ENCODE measurements around the gene RASA4.
A peak's percentile ranks its signal among the peaks of the same experiment; 100 is the strongest.
"Not testable (repeated sequence)": the region's sequence is repeated elsewhere in the genome, so short reads cannot be mapped to it uniquely, and the experiment has no call there.

RASA4 gene

GRCh38 chr7:102616507-102617125 lies at the start of gene RASA4:
TSS of gene RASA4 (minus strand) at chr7:102616756. CDS start at chr7:102616689, 67 bp downstream.
- not testable (repeated sequence) for H3F3A ChIP-seq (ENCODE audit: insufficient read depth)
- Histone ChIP-seq H3K4me3 (ENCODE audit: insufficient read depth, low read length, poor library complexity, severe bottlenecking) (peak within 1 kb of the TSS; percentile 46), H3K4me2 (ENCODE audit: low read depth, low read length, poor library complexity, severe bottlenecking) (peak within 1 kb of the TSS; percentile 46)

GRCh38 chr7:102664765-102665164 lies 48.2 kb upstream of the RASA4 start:
- H3K9me2 ChIP-seq (replicated peaks; ENCODE audit: insufficient read depth, low read length); H3K4me2 ChIP-seq (ENCODE audit: low read depth, low read length, poor library complexity, severe bottlenecking); H3K79me2 ChIP-seq (ENCODE audit: insufficient read depth, low read length); H4K20me1 ChIP-seq (ENCODE audit: low read depth, low read length); H3K4me3 ChIP-seq (ENCODE audit: insufficient read depth, low read length, poor library complexity, severe bottlenecking); H3K27me3 ChIP-seq (ENCODE audit: low read length); H3K27ac ChIP-seq (ENCODE audit: low read depth, low read length); H2AFZ ChIP-seq (ENCODE audit: low read depth, low read length, severe bottlenecking); H3F3A ChIP-seq (ENCODE audit: insufficient read depth); H3K9ac ChIP-seq (ENCODE audit: low read length); H3K36me3 ChIP-seq (ENCODE audit: low read length); H3K9me3 ChIP-seq (ENCODE audit: insufficient read depth, low read length): not testable (repeated sequence)

More at GRCh38 chr7:102616507-102617125, at the start of gene RASA4:
- not testable (repeated sequence) for H2AFZ ChIP-seq (ENCODE audit: low read depth, low read length, severe bottlenecking); H4K20me1 ChIP-seq (ENCODE audit: low read depth, low read length); H3K79me2 ChIP-seq (ENCODE audit: insufficient read depth, low read length); H3K9me2 ChIP-seq (replicated peaks; ENCODE audit: insufficient read depth, low read length); H3K9me3 ChIP-seq (ENCODE audit: insufficient read depth, low read length); H3K27ac ChIP-seq (ENCODE audit: low read depth, low read length); H3K27me3 ChIP-seq (ENCODE audit: low read length); H3K9ac ChIP-seq (ENCODE audit: low read length); H3K36me3 ChIP-seq (ENCODE audit: low read length)

DNA sequence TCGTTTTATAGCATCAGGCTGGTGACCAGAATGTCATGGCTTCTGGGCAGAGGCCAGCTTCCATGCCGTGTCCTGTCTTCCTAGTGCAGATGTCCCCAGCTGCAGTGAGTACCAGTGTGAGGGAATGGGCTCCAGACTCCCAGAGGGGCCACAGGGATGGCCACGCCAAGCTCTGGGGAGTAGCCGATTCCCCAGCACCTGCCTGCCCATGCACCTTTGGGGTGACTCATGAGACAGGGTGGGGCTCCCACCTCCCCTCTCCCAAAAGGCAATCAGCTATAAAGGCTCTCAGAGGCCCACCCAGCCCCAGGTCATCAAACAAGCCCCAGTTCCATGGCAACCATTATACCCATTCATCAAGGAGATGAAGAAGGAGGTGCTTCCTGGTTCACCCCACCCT lies 33.4 kb upstream of the RASA4 start, which contains the start of gene SPDYE2B:
SPDYE2B (plus strand) TSS at position 396 of the 400 bp plus-strand sequence. CDS start 2,030 bp downstream, outside the sequence.
- H3K9ac ChIP-seq (ENCODE audit: low read length); H3F3A ChIP-seq (ENCODE audit: insufficient read depth); H4K20me1 ChIP-seq (ENCODE audit: low read depth, low read length); H3K36me3 ChIP-seq (ENCODE audit: low read length); H3K9me2 ChIP-seq (replicated peaks; ENCODE audit: insufficient read depth, low read length); H3K27me3 ChIP-seq (ENCODE audit: low read length); H3K79me2 ChIP-seq (ENCODE audit: insufficient read depth, low read length); H3K27ac ChIP-seq (ENCODE audit: low read depth, low read length); H2AFZ ChIP-seq (ENCODE audit: low read depth, low read length, severe bottlenecking); H3K9me3 ChIP-seq (ENCODE audit: insufficient read depth, low read length); H3K4me3 ChIP-seq (ENCODE audit: insufficient read depth, low read length, poor library complexity, severe bottlenecking); H3K4me2 ChIP-seq (ENCODE audit: low read depth, low read length, poor library complexity, severe bottlenecking): not testable (repeated sequence)

DNA sequence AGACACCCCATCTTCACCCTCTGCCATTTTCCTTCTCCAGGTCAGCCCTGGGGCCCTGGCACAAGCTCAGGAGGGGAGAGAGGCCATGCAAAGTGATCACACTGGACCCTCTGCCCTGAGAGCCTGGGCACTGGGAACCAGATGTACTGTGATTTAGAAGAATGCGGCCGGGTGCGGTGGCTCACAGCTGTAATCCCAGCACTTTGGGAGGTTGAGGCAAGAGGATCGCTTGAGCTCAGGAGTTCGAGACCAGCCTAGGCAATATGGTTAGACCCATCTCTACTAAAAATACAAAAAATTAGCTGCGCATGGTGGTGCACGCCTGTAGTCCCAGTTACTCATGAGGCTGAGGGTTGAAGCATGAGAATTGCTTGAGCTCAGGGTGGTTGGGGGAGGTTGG lies 31.3 kb upstream of the RASA4 start:
- not testable (repeated sequence) for H3K9me3 ChIP-seq (ENCODE audit: insufficient read depth, low read length)

GRCh38 chr7:102643404-102643803 lies 26.8 kb upstream of the RASA4 start:
- H3K79me2 ChIP-seq (ENCODE audit: insufficient read depth, low read length); H2AFZ ChIP-seq (ENCODE audit: low read depth, low read length, severe bottlenecking); H4K20me1 ChIP-seq (ENCODE audit: low read depth, low read length); H3F3A ChIP-seq (ENCODE audit: insufficient read depth); H3K9ac ChIP-seq (ENCODE audit: low read length); H3K36me3 ChIP-seq (ENCODE audit: low read length); H3K27ac ChIP-seq (ENCODE audit: low read depth, low read length); H3K9me3 ChIP-seq (ENCODE audit: insufficient read depth, low read length); H3K9me2 ChIP-seq (replicated peaks; ENCODE audit: insufficient read depth, low read length); H3K4me2 ChIP-seq (ENCODE audit: low read depth, low read length, poor library complexity, severe bottlenecking); H3K4me3 ChIP-seq (ENCODE audit: insufficient read depth, low read length, poor library complexity, severe bottlenecking); H3K27me3 ChIP-seq (ENCODE audit: low read length): not testable (repeated sequence)

More for the DNA sequence above, 31.3 kb upstream of the RASA4 start:
- H3K9ac ChIP-seq (ENCODE audit: low read length); H3K79me2 ChIP-seq (ENCODE audit: insufficient read depth, low read length); H3K36me3 ChIP-seq (ENCODE audit: low read length); H3K4me3 ChIP-seq (ENCODE audit: insufficient read depth, low read length, poor library complexity, severe bottlenecking); H3K4me2 ChIP-seq (ENCODE audit: low read depth, low read length, poor library complexity, severe bottlenecking); H4K20me1 ChIP-seq (ENCODE audit: low read depth, low read length); H3K27me3 ChIP-seq (ENCODE audit: low read length); H2AFZ ChIP-seq (ENCODE audit: low read depth, low read length, severe bottlenecking); H3F3A ChIP-seq (ENCODE audit: insufficient read depth); H3K27ac ChIP-seq (ENCODE audit: low read depth, low read length); H3K9me2 ChIP-seq (replicated peaks; ENCODE audit: insufficient read depth, low read length): not testable (repeated sequence)

DNA sequence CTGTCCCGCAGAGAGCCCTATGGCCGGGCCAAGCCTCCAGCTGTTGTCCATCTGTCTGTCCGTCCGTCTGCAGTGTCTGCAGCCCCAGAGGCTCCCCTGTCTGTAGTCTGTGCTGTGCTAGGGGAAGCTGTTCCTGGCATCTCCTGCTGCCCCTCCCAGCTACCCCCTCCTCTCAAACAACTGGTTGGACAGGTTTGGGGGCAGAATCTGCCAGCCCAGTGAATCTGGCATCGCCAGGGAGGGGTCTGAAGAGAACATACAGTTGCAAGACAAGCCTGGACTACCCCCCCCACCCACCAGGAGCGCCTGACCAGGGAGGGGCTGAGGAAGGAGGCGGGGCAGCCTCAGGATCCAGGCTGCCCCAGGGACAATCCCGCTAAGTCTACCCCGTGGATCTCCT lies 26.1 kb upstream of the RASA4 start, which contains the start of gene UPK3BL1:
UPK3BL1 (minus strand) TSS at position 101 of the 400 bp plus-strand sequence; CDS start at position 51, 50 bp downstream.
- H3K79me2 ChIP-seq (ENCODE audit: insufficient read depth, low read length); H3K9me3 ChIP-seq (ENCODE audit: insufficient read depth, low read length); H3K9ac ChIP-seq (ENCODE audit: low read length); H4K20me1 ChIP-seq (ENCODE audit: low read depth, low read length); H3K36me3 ChIP-seq (ENCODE audit: low read length); H3K4me2 ChIP-seq (ENCODE audit: low read depth, low read length, poor library complexity, severe bottlenecking); H3K9me2 ChIP-seq (replicated peaks; ENCODE audit: insufficient read depth, low read length); H3K4me3 ChIP-seq (ENCODE audit: insufficient read depth, low read length, poor library complexity, severe bottlenecking); H3F3A ChIP-seq (ENCODE audit: insufficient read depth); H2AFZ ChIP-seq (ENCODE audit: low read depth, low read length, severe bottlenecking); H3K27me3 ChIP-seq (ENCODE audit: low read length); H3K27ac ChIP-seq (ENCODE audit: low read depth, low read length): not testable (repeated sequence)

DNA sequence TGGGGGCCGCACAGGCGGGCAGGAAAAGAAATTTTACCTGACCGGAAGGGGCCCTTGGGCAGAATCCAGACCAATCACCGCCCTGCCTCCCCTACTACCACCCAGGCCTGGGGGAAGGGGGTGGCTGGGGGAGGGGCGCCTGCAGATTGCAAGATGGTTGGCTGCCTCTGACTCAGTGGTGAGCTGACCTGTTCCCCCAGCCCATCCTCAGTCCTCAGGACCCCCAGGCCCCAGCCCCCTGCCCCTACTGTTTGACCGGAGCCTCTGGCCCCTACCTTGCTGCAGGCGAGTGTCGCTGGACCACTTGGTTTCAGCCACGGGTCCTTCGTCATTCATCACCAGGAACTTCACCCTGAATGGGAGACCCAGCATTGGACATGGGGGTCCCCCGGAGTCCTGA lies 22.3 kb upstream of the RASA4 start:
- H3K9me2 ChIP-seq (replicated peaks; ENCODE audit: insufficient read depth, low read length); H3K9ac ChIP-seq (ENCODE audit: low read length); H3K36me3 ChIP-seq (ENCODE audit: low read length); H3K9me3 ChIP-seq (ENCODE audit: insufficient read depth, low read length); H3F3A ChIP-seq (ENCODE audit: insufficient read depth); H3K4me2 ChIP-seq (ENCODE audit: low read depth, low read length, poor library complexity, severe bottlenecking); H2AFZ ChIP-seq (ENCODE audit: low read depth, low read length, severe bottlenecking); H3K27me3 ChIP-seq (ENCODE audit: low read length); H3K4me3 ChIP-seq (ENCODE audit: insufficient read depth, low read length, poor library complexity, severe bottlenecking); H3K27ac ChIP-seq (ENCODE audit: low read depth, low read length); H3K79me2 ChIP-seq (ENCODE audit: insufficient read depth, low read length); H4K20me1 ChIP-seq (ENCODE audit: low read depth, low read length): not testable (repeated sequence)

- H2AFZ ChIP-seq (ENCODE audit: low read depth, low read length, severe bottlenecking); H3K36me3 ChIP-seq (ENCODE audit: low read length); H3K9me2 ChIP-seq (replicated peaks; ENCODE audit: insufficient read depth, low read length); H3K4me2 ChIP-seq (ENCODE audit: low read depth, low read length, poor library complexity, severe bottlenecking); H3K27ac ChIP-seq (ENCODE audit: low read depth, low read length); H3K27me3 ChIP-seq (ENCODE audit: low read length); H3K9ac ChIP-seq (ENCODE audit: low read length); H3K4me3 ChIP-seq (ENCODE audit: insufficient read depth, low read length, poor library complexity, severe bottlenecking); H3K79me2 ChIP-seq (ENCODE audit: insufficient read depth, low read length); H3F3A ChIP-seq (ENCODE audit: insufficient read depth); H3K9me3 ChIP-seq (ENCODE audit: insufficient read depth, low read length); H4K20me1 ChIP-seq (ENCODE audit: low read depth, low read length): not testable (repeated sequence)
These were observed 20.4 kb upstream of the RASA4 start for GRCh38 chr7:102636956-102637355.
